GM19043 (cell line): ENCODE measurements around the gene TRMT112.

Experiments used
- ATAC-seq: cut with Tn5 transposase; IDR thresholded peaks from one replicate; pipeline ENCODE4 v1.9.1; 2021; ENCODE audit warnings: low read depth; ENCODE audit not compliant: unreplicated experiment

TRMT112 gene

GRCh38 chr11:64296830-64297698 lies 20.3 kb downstream of the TRMT112 start:
- no peak for ATAC-seq

- no peak for ATAC-seq
Measured at GRCh38 chr11:64296236-64296635, 21.1 kb downstream of the TRMT112 start.

GRCh38 chr11:64295760-64296159 lies 21.6 kb downstream of the TRMT112 start:
- ATAC-seq = no peak

- ATAC-seq = no peak
Measured at GRCh38 chr11:64294774-64295173, 22.6 kb downstream of the TRMT112 start.

- no peak for ATAC-seq
Measured at GRCh38 chr11:64292460-64293254, 24.7 kb downstream of the TRMT112 start.

- ATAC-seq = no peak
Measured at GRCh38 chr11:64291752-64292459, 25.5 kb downstream of the TRMT112 start.

GRCh38 chr11:64291262-64291751 lies 26.1 kb downstream of the TRMT112 start, which contains the start of gene KCNK4:
Gene KCNK4, plus strand, starts transcription at chr11:64291302. Its CDS starts 1,717 bp downstream, at chr11:64293019.
- no peak for ATAC-seq

- no peak for ATAC-seq
Measured at GRCh38 chr11:64290352-64291261, 26.8 kb downstream of the TRMT112 start.

GRCh38 chr11:64289002-64289564 lies 28.3 kb downstream of the TRMT112 start:
- no peak for ATAC-seq

- no peak for ATAC-seq
Measured at GRCh38 chr11:64288353-64288750, 29.0 kb downstream of the TRMT112 start.

GRCh38 chr11:64287676-64288352 lies 29.5 kb downstream of the TRMT112 start:
- no peak for ATAC-seq

GRCh38 chr11:64286801-64287159 lies 30.6 kb downstream of the TRMT112 start:
- no peak for ATAC-seq

GRCh38 chr11:64285885-64286800 lies 31.2 kb downstream of the TRMT112 start:
- no peak for ATAC-seq

GRCh38 chr11:64284962-64285884 lies 32.1 kb downstream of the TRMT112 start, which contains the start of gene GPR137:
Gene GPR137, plus strand, starts transcription at chr11:64285848. Its CDS starts 677 bp downstream, at chr11:64286525.
- ATAC-seq = peak; percentile 48

- peak; percentile 84 for ATAC-seq
Measured at GRCh38 chr11:64284048-64284961, 33.1 kb downstream of the TRMT112 start, which contains the start of gene BAD. Gene BAD, minus strand, starts transcription at chr11:64284665. Its CDS starts 297 bp downstream, at chr11:64284368.
